Esophagus squamous epithelium (tissue), 4 donors: ENCODE results near the gene C16orf46.

Source experiments
- POLR2A ChIP-seq, 4 donors: fragments of 450-650 bp; IDR thresholded peaks; one replicate each; pipeline ENCODE4 v1.6.1; 2017; ENCODE audit warnings: antibody characterized with exemption in 4 of 4, mild to moderate bottlenecking in 4 of 4, moderate library complexity in 3 of 4
- TF ChIP-seq, protein P1 (sequence below), 6 experiments: fragments of 450-650 bp in 4 of 6; fragments of 200-600 bp in 2 of 6; sonication (generic) in 2 of 6; IDR thresholded peaks; one replicate each; pipeline ENCODE4 v1.5.1; 2016 to 2019; ENCODE audit warnings: antibody characterized with exemption in 6 of 6, mild to moderate bottlenecking in 4 of 6, moderate library complexity in 4 of 6

DNA sequence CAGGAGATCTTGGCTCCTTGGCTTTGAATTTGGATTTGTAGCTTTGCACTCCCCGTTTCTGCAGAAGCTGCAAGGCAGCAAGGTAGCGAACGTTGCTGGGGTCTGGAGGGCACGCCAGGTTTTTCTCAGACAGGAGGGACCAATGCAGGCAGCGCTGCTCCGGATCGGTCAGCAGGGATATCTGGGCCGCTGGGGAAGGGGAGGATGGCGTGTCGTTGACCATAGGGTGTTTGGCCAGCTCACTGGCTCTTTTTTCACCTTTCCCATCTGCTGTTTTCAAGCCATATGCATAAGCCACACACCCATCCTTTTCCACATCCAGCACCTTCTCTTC lies 15.8 kb downstream of the C16orf46 start:
- TF ChIP-seq, protein P1, sequence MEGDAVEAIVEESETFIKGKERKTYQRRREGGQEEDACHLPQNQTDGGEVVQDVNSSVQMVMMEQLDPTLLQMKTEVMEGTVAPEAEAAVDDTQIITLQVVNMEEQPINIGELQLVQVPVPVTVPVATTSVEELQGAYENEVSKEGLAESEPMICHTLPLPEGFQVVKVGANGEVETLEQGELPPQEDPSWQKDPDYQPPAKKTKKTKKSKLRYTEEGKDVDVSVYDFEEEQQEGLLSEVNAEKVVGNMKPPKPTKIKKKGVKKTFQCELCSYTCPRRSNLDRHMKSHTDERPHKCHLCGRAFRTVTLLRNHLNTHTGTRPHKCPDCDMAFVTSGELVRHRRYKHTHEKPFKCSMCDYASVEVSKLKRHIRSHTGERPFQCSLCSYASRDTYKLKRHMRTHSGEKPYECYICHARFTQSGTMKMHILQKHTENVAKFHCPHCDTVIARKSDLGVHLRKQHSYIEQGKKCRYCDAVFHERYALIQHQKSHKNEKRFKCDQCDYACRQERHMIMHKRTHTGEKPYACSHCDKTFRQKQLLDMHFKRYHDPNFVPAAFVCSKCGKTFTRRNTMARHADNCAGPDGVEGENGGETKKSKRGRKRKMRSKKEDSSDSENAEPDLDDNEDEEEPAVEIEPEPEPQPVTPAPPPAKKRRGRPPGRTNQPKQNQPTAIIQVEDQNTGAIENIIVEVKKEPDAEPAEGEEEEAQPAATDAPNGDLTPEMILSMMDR (IDR thresholded peaks at IDR 0.05): no peak
- no peak for TF ChIP-seq POLR2A (IDR thresholded peaks at IDR 0.05)
